ACC112 (cell line): ENCODE data around the gene CBX4.

ENCODE experiments used
- H2AFZ ChIP-seq: fragments of 200-600 bp; sonication (generic); one replicate; pipeline ENCODE4 v1.6.0; 2017; ENCODE audit warnings: antibody characterized with exemption, low read length; ENCODE audit not compliant: unreplicated experiment
- H3K27ac ChIP-seq: fragments of 200-600 bp; sonication (generic); 2 replicates; pipeline ENCODE4 v1.5.1; 2014; ENCODE audit warnings: low read depth, mild to moderate bottlenecking, antibody characterized with exemption, low read length, moderate library complexity
- H3K27me3 ChIP-seq: fragments of 200-600 bp; sonication (generic); 2 replicates; pipeline ENCODE4 v1.6.1; 2014; ENCODE audit warnings: mild to moderate bottlenecking, antibody characterized with exemption, low read length, moderate library complexity, mixed read lengths; ENCODE audit not compliant: insufficient read depth
- H3K36me3 ChIP-seq: fragments of 200-600 bp; sonication (generic); 2 replicates; pipeline ENCODE4 v1.6.1; 2016; ENCODE audit warnings: mild to moderate bottlenecking, antibody characterized with exemption, low read length, moderate library complexity, mixed read lengths; ENCODE audit not compliant: insufficient read depth
- H3K4me1 ChIP-seq: fragments of 200-600 bp; sonication (generic); one replicate; pipeline ENCODE4 v1.6.1; 2016; ENCODE audit warnings: low read length, mixed read lengths; ENCODE audit not compliant: insufficient read depth, unreplicated experiment, control insufficient read depth
- H3K4me3 ChIP-seq: fragments of 200-600 bp; sonication (generic); 2 replicates; pipeline ENCODE4 v1.5.1; 2014; ENCODE audit warnings: mild to moderate bottlenecking, low read depth, low read length
- H3K79me2 ChIP-seq: fragments of 200-600 bp; sonication (generic); one replicate; pipeline ENCODE4 v1.6.0; 2016; ENCODE audit warnings: low read length; ENCODE audit not compliant: control insufficient read depth, unreplicated experiment, insufficient read depth

CBX4 gene

DNA sequence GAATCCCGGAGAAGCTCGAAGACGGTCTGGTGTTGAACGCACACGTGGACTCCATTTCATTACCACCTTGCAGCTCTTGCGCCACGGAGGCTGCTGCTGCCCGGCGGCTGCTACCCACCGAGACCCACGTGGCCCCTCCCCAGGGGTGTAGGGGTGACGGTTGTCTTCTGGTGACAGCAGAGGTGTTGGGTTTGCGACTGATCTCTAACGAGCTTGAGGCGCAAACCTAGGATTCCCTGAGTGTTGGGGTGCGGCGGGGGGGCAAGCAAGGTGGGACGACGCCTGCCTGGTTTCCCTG lies 1.7 kb upstream of the CBX4 start:
- peaks cover 13% of the 10 kb centered on the region for H3K79me2 ChIP-seq
- no peak overlapping the region for H3K27ac ChIP-seq
- peaks cover 39% of the 10 kb centered on the region for H3K27me3 ChIP-seq
- H2AFZ ChIP-seq: no peak overlapping the region
- peaks cover 26% of the 10 kb centered on the region for H3K4me1 ChIP-seq
- no peaks in the 10 kb centered on the region for H3K36me3 ChIP-seq
- peak overlapping the region; percentile 74 for H3K4me3 ChIP-seq

DNA sequence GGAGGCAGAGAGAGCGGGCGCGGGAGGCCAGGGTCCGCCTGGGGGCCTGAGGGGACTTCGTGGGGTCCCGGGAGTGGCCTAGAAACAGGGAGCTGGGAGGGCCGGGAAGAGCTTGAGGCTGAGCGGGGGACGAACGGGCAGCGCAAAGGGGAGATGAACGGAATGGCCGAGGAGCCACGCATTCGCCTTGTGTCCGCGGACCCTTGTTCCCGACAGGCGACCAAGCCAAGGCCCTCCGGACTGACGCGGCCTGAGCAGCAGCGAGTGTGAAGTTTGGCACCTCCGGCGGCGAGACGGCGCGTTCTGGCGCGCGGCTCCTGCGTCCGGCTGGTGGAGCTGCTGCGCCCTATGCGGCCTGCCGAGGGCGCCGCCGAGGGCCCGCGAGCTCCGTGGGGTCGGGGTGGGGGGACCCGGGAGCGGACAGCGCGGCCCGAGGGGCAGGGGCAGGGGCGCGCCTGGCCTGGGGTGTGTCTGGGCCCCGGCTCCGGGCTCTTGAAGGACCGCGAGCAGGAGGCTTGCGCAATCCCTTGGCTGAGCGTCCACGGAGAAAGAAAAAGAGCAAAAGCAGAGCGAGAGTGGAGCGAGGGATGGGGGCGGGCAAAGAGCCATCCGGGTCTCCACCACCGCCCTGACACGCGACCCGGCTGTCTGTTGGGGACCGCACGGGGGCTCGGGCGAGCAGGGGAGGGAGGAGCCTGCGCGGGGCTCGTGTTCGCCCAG lies 1.2 kb upstream of the CBX4 start:
- Histone ChIP-seq H3K27me3 (peaks cover 39% of the 10 kb centered on the region), H3K27ac (no peak overlapping the region), H2AFZ (peak overlapping the region; percentile 66), H3K4me3 (peak overlapping the region; percentile 74), H3K79me2 (peaks cover 13% of the 10 kb centered on the region), H3K36me3 (no peaks in the 10 kb centered on the region), H3K4me1 (peaks cover 22% of the 10 kb centered on the region)

DNA sequence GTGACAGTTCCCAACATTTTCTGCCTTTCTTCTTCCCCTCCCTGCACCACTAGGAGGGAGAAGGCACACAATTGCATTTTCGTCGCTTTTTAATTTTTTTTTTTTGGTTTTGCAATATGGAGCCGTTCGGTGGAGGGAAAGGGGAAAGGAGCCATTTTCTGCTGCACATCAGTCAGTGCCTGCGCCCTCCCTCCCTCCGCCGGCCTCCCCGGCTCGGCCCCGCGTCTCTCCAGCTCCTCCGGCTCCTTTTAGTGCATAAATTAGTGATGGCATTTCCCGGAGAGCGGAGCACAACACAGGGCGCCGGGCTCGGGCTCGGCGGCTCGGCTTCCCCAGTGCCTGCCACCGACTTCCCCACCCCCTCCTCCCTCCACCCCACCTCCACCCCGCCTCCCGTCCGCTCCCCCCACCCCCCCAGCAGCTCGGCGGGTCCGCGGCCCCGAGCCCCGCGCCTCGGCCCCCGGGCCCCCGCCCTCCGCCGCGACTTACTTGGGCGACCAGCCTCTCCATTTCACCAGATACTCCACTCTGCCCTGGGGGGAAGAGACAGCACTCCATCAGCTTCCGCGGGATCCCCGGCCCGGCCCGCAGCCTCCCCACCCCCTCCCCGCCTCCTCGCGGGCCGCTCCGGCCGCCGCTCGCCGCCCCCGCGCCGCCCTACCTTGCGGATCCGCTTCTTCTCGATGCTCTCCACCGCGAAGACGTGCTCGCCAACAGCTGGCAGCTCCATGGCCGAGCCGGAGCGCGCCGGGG lies 542 bp downstream of the CBX4 start:
- Histone ChIP-seq H3K27ac (peak overlapping the region; percentile 47), H3K4me3 (peak overlapping the region; percentile 84), H3K36me3 (peaks cover 11% of the 10 kb centered on the region; the same call in 1 of the 2 replicates), H2AFZ (peak overlapping the region; percentile 57), H3K27me3 (peaks cover 38% of the 10 kb centered on the region), H3K4me1 (peaks cover 16% of the 10 kb centered on the region), H3K79me2 (peaks cover 13% of the 10 kb centered on the region)

DNA sequence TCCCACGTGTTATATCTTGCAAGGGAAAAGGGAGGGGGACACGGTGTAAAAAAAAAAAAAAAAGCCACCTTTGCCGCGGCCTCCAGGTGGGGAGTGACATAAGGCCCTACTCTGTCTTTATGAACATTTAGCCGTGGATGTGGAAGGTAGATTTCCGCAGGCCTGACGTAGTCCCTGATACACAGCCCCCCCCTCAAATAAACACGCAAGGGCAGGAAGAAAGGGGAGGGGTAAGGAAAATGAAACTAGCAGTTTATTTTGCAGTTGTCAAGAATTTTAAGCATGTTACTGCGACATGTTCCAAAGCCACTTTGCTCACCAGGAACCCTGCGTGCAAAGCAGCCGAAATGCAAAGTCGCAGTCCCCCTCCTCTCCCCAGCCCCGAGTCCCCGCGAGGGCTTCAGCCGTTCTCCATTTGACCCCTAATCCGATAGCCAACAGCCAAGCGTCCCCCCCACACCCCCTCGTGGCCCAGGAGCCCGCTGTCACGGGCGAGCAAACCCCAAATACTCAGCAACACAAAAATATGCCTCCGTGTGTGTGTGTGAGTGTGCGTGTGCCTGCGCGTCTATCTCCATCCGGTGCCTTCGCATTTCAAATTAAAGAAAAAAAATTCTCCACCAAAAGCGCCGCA lies 1.2 kb downstream of the CBX4 start:
- peaks cover 31% of the 10 kb centered on the region for H3K27me3 ChIP-seq
- peak overlapping the region; percentile 84 for H3K4me3 ChIP-seq
- H3K79me2 ChIP-seq: peaks cover 13% of the 10 kb centered on the region
- peaks cover 16% of the 10 kb centered on the region for H3K4me1 ChIP-seq
- H2AFZ ChIP-seq: peak overlapping the region; percentile 57
- peak overlapping the region; percentile 47 for H3K27ac ChIP-seq
- H3K36me3 ChIP-seq: peaks cover 14% of the 10 kb centered on the region; the same call in 1 of the 2 replicates

DNA sequence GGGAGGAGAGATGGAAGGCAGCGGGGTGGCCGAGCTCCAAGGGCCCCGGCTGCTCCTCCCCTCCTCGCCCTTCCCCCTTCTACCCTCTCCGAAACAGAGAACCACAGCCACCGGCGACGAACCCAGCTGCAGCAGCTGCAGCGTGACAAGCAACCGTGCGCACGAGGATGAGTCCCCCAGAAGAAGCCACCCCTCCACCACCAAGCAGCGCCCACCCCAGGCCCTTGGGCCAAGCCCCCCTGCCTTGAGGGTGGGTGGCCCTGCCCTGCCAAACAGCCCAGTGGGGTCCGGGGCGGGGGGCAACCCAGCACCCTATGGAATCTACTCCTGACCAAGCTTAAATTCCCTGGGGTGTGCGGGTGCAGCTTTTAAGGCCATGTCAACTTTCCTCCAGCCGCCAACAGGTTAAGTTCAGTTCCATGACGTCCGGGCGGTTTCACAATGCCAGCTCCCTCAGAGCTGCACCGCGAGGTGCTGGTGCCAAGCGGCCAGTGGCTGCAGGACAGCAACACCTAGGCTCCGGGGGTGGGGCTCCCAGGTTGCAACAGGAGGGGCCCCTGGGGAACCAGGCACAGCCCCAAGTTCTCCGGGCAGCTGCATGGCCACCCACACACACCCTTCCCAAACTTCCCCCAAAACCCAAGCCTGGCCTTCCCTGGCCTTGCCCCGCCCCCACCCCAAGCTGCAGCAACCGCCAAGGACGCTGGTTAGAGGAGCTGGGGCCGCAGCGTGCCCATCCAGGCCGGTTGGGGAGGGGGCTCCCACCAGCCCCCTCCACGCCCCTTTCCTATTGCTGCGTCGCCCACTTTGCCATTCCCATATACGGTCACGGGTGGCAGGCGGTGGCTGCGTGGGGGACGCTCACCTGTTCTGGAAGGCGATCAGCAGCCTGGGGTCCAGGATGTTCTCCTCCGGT lies 2.0 kb downstream of the CBX4 start:
- H3K27ac ChIP-seq: no peak overlapping the region; the same call in 1 of the 2 replicates
- H2AFZ ChIP-seq: no peak overlapping the region
- H3K36me3 ChIP-seq: peaks cover 14% of the 10 kb centered on the region; the same call in 1 of the 2 replicates
- H3K79me2 ChIP-seq: peaks cover 13% of the 10 kb centered on the region
- H3K4me3 ChIP-seq: peak overlapping the region; percentile 84
- H3K27me3 ChIP-seq: peaks cover 23% of the 10 kb centered on the region
- H3K4me1 ChIP-seq: peaks cover 21% of the 10 kb centered on the region

DNA sequence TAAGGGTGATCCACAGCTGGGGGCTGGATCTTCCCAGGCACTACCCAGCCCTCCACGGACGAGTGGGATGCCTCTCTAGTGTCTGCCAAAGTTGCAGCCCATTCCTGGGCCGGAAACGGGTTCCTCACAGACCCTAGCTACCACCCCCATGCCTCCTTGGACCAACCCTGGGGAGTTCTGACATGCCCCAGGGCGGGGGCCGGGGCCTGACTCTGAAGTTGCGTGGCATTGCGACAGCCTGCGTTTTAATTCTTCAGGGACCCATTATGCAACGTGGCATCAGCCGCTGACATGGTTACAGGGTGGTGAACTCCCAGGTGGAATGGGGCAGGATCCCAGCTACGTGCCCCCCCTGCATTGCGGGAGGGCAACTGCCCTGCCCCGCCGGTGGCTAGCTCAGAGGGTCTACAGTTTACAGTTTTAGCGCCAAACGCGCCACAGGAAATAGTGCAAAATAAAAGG lies 2.7 kb downstream of the CBX4 start:
- Histone ChIP-seq H3K36me3 (peaks cover 14% of the 10 kb centered on the region; the same call in 1 of the 2 replicates), H3K4me3 (peak overlapping the region; percentile 84), H3K79me2 (peaks cover 13% of the 10 kb centered on the region), H3K27me3 (peaks cover 16% of the 10 kb centered on the region), H3K4me1 (peaks cover 25% of the 10 kb centered on the region), H3K27ac (no peak overlapping the region; the same call in 1 of the 2 replicates), H2AFZ (no peak overlapping the region)

DNA sequence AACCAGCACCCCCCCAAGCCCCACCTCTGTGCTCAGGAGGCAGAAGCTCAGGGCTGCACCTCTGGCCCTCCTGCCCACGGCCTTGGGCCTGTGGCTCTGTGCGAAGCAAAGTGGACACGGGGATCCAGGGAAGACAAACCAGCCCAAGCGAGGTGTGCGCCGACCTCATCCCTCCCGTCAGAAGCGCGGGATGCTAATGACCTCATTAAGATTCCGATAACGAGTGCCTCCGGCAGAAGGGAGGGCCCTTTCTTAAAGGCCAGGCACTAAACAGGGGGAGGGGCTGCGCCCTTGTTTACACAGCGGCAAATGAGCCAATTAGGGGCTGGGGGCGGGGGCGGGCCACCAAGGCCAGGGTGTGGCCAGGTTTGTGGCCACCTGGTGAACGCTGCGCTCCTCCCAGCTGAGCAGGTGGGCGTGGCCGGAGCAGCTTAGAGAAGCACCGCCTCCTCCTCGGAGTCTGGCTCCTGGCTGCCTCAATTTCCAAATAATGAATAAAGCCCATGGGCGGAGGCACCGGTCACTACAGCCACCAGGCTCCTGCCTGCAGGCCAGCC lies 3.2 kb downstream of the CBX4 start:
- peaks cover 13% of the 10 kb centered on the region for H3K79me2 ChIP-seq

DNA sequence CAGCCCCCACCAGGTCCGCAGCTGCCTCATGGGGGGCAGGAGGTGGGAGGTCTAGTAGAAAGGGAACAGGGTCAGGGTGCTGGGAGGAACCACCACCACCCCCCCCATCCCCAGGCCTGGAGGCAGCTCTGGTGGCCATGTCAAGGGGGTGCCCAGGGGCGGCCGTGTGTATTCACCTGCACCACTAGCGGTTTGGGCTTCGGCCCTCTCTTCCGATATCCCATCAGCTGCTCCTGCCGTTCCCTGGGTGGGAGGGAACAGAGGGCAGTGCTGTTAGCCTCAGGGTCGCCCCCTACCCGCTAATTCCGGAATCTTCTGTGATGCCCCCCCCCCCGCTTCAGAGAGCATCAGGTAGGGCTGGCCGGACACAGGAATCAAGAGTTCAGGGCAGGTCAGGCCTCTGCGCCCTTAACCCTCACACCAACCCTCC lies 3.8 kb downstream of the CBX4 start:
- Histone ChIP-seq H3K36me3 (peaks cover 14% of the 10 kb centered on the region; the same call in 1 of the 2 replicates), H2AFZ (no peak overlapping the region), H3K27ac (no peak overlapping the region), H3K4me3 (no peak overlapping the region), H3K27me3 (peaks cover 6% of the 10 kb centered on the region), H3K4me1 (peaks cover 25% of the 10 kb centered on the region), H3K79me2 (peaks cover 13% of the 10 kb centered on the region)

More for the DNA sequence above, 3.2 kb downstream of the CBX4 start:
- H3K4me1 ChIP-seq: peaks cover 25% of the 10 kb centered on the region
- H2AFZ ChIP-seq: no peak overlapping the region
- H3K27ac ChIP-seq: no peak overlapping the region
- peaks cover 14% of the 10 kb centered on the region; the same call in 1 of the 2 replicates for H3K36me3 ChIP-seq
- H3K4me3 ChIP-seq: no peak overlapping the region
- peaks cover 11% of the 10 kb centered on the region for H3K27me3 ChIP-seq

DNA sequence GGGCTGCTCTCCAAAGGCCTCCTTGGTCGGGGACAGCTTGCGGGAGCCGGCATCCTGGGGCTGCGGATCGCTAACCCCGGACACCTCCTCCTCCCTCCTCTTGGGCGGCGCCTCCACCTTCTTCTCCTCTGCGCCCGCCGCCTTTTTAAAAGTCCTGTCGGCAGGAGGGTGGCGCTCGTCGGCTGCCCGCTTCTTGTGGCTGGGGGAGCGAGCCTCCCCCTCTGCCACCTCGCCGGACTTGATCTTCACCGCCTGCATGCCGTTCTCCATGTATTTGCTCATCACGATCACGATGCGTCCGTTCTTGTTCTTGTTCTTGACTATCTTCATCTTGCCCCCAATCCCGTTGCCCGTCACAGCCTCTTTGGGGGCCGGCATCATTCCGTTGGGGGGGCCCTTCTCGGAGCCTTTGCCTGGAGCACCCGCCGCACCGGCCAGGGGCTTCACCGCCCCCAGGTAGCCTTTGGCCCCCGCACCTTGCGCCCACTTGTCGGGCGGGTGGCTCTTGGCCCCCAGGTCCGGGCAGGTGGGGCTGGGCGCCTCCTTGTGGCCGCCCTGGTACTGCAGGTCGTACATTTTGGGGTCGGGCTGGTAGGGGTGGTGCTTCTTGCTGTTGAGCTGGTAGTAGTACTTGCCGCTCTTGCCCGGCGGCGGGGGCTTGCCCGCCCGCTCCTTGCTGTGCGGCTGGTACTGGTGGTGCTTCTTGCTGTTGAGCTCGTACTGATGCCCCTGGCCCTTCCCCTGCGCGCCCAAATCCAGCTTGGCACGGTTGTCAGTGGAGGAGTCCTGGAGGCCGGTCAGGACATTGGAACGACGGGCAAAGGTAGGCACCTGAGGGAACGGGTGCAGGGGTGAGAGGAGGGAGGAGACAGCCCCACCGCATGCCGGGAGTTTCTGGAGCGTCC lies 4.4 kb downstream of the CBX4 start:
- no peaks in the 10 kb centered on the region for H3K27me3 ChIP-seq
- H2AFZ ChIP-seq: no peak overlapping the region
- H3K79me2 ChIP-seq: peaks cover 13% of the 10 kb centered on the region
- peaks cover 14% of the 10 kb centered on the region; the same call in 1 of the 2 replicates for H3K36me3 ChIP-seq
- peaks cover 22% of the 10 kb centered on the region for H3K4me1 ChIP-seq
- H3K27ac ChIP-seq: no peak overlapping the region
- H3K4me3 ChIP-seq: no peak overlapping the region
